Activated T-helper 9 cell treated with anti-CD3 and anti-CD28 coated beads, Interleukin-2, amount 50 U/mL, for 16 hours (primary cell): ENCODE measurements around the gene HOXC9.
"Not testable (repeated sequence)": the region's sequence is repeated elsewhere in the genome, so short reads cannot be mapped to it uniquely, and the experiment has no call there.

Experiments
- DNase-seq: peaks from one replicate; pipeline ENCODE4 v3.0.0-alpha.2; 2020; ENCODE audit warnings: low read depth

The HOXC9 gene

DNA sequence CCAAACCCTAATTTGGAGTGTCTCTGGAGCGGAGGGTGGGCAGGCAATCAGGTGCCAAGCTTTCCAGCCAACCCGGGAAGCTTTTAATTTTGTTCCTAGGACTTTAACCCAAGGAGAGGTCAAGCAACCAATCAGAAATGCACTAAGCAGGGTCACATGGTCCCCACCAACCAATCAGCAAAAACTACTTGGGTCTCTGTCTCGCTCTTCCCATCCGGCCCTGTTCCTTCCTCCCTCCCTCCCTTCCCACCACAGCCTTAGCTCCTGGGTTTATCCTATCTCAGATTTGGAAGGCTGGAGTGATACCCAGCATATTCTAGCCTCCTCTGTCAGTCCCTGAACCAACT is 40.2 kb downstream of the HOXC9 start:
- no peak for DNase-seq

- no peak for DNase-seq
These were observed 40.7 kb downstream of the HOXC9 start for GRCh38 chr12:54040648-54041047.

- DNase-seq = no peak
These were observed 41.2 kb downstream of the HOXC9 start for GRCh38 chr12:54041097-54041690.

DNA sequence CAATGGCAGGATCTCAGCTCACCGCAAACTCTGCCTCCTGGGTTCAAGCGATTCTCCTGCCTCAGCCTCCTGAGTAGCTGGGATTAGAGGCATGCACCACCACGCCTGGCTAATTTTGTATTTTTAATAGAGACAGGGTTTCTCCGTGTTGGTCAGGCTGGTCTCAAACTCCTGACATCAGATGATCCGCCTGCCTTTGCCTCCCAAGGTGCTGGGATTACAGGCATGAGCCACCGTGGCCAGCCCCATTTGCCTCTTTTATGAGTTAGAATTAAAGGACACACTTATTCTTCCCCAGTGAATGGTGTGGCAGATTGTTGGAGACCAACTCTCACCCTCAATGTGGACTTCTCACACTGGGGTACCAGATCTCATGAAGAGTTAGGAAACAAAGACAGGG is 42.1 kb downstream of the HOXC9 start:
- not testable (repeated sequence) for DNase-seq

GRCh38 chr12:54042970-54043853 is 43.3 kb downstream of the HOXC9 start:
- DNase-seq = no peak

- no peak for DNase-seq
These were observed 44.6 kb downstream of the HOXC9 start for GRCh38 chr12:54044425-54045103.

DNA sequence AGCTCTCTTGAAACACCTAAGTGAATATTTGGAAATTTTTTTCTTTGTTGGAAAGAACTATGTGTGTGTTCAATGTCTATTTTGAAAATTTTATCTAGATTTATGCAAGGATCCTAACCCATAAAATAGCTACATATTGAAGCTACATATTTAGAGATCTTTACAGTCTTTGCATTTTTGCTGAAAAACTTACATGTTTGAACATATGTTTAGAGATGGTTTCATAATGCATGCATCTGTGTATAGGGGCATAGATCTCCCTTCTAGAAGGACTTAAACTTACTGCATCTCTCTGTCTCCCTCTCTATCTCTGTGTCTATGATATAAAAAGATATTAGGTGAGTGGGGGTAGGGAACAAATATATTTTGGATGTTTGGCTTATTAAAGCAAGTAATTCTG is 45.4 kb downstream of the HOXC9 start:
- no peak for DNase-seq

DNA sequence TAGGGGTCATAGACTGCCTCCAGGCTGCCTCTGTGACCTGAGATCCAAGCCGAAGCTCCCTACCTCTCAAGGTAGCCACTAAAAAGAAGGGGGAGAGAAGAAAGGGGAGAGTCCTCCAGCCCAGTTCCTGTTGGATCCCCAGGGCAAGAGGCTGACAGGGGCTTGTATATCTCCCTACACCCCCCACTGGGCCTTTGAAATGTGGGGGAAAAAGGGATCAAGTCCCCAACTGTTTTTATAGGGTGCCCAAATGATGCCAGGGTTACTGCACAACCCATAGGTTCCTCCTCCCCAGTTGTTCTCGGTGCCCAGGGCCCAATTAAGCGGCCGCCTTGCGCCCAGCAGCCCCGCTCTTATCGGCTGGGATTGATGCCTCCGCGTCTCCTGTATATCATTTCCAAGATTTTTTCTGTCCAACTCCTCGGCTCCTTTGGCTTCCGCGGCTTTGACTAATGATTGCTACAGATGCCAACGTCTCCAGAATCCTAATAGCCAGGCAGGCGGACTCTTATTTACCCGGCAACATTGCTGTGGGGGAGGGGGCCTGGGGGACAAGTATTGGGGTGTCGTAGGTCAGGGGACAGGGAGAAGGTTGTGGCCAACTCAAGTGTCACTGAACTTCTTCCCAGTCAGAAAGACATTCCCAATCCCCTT is 46.0 kb downstream of the HOXC9 start:
- no peak for DNase-seq

DNA sequence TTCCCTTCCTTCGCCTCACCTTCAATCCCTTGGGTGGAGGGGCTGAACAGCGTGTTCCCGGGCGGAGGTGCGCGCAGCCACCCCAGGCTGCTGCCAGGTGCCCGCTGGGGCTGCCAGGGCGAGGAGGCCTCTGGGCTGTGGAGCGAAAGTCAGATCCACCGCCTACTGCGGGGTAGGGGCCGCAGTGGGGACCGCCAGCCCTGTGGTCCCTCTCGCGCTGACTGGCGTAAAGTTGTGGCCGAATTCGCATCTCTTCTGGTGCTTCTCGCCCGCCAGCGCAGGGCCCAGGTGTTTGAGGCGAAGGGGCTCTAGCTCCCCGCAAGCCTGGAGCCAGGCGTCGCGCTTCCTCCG is 46.8 kb downstream of the HOXC9 start:
- no peak for DNase-seq

GRCh38 chr12:54047160-54047963 is 47.4 kb downstream of the HOXC9 start:
- no peak for DNase-seq

DNA sequence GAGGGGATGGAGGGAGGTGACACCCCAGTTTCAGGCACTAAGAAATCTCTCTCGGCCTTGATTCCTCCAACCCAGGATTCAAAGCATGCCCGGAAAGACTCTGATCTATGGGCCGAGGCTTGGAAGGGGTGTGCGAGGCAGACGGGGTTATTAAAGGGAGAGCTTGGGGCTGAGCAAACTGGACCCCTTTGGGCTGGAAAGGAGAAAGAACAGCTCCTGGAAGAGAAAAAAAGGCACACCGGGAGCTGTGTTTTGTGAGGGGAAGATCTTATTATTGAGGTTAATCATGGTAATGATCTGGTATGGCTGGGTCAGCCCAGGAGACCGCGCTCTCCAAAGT is 48.0 kb downstream of the HOXC9 start:
- no peak for DNase-seq

GRCh38 chr12:54048406-54049093 is 48.6 kb downstream of the HOXC9 start:
- no peak for DNase-seq

GRCh38 chr12:54049108-54049507 is 49.1 kb downstream of the HOXC9 start:
- no peak for DNase-seq

GRCh38 chr12:54050482-54050810 is 50.5 kb downstream of the HOXC9 start:
- no peak for DNase-seq

DNA sequence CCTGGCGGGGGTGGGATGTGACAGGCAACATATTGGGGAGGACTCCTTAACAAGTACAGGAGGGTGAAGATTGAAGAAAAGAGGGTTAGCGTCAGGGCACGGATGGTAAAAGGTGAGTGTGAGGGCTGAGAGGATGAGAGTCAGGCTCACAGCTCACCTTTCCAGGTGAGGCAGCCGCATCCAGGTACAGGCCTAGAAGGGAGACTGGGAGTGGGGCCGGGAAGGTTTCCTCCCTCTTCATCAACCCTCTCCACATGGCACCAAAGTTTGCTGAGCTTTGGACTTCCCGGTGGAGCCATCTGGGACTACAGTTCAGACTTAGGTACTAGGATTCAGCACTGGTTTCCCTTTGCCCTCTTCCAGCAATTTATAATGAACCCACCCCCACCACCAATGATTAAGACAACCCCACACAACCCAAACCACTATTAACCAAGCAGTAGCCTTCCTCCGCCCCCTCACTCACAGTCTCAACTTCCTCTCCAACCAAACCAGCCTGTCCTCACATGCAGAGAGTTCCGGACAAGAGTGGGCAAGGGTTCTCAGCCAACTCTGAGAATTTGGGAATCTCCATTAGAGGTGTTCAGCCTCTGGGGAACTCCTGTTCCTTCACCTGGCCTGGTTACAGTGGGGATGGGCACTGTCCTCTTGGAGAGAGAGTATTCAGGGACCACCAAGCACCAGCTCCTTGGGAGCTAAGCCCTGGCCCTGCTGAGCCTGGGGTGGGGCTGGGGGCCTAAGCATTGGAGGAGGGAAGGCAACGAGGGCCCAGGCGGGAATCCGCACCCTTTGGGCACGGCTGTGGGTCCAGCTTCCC is 51.3 kb downstream of the HOXC9 start:
- no peak for DNase-seq

DNA sequence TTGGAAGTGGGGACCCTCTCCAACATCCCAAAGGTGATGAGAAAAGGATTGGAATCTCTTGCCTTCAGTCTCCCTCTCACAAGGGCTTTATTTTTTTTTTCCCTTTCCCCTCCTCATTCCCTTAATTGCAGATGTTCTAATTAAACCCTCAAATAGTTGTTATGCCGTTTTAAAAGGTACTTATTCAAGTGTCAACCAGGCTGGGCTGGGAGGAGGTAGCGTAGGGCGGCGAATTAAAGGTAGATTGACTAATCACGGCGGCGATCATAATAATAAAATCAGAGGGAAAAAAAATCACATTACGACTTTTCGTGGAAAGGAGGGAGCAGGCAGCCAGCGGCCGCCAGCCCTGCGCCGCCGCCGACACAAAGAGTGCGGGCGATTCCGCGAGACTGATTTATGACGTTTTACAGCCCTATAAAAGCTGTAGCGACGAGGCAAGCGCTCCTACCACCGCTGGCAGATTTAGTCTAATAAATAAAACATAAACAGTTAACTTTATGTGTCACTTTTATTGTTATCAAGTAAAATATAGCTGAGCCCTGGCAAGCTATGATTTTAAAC is 52.0 kb downstream of the HOXC9 start:
- DNase-seq = no peak

- DNase-seq = no peak
These were observed 52.6 kb downstream of the HOXC9 start for GRCh38 chr12:54052438-54053002.
